Jurkat, Clone E6-1 (cell line): ENCODE measurements around the gene KHK.
"Not testable (repeated sequence)": the region's sequence is repeated elsewhere in the genome, so short reads cannot be mapped to it uniquely, and the experiment has no call there.

ENCODE experiments used
- DNase-seq: peaks from one replicate; pipeline ENCODE4 v3.0.0-alpha.2; 2011; ENCODE audit warnings: low read depth, low spot score
- H3K4me3 ChIP-seq: 2 replicates; pipeline ENCODE4 v1.5.1; 2011; ENCODE audit warnings: mild to moderate bottlenecking, low read length, control low read depth, moderate library complexity

The KHK gene

DNA sequence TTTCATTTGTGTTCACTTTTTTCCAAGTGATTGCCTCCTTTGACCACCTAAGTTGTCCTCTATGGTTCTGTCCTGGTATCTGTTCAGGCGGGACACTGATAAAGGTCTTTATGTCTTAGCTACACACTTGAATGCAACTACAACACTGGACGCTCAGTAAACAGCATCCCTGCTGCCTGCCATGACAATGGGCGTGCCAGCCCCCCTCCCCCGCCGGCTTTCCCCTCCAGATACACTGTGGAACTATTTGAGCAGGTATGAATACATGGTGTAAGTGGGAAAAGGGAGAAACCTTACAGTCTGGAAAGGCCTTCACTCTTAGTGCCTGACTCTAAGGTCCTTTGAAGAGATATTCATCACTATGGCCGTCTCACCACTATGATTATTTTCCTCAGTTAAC is 29.4 kb upstream of the KHK start:
- DNase-seq = no peak
- no peak overlapping the region for H3K4me3 ChIP-seq

DNA sequence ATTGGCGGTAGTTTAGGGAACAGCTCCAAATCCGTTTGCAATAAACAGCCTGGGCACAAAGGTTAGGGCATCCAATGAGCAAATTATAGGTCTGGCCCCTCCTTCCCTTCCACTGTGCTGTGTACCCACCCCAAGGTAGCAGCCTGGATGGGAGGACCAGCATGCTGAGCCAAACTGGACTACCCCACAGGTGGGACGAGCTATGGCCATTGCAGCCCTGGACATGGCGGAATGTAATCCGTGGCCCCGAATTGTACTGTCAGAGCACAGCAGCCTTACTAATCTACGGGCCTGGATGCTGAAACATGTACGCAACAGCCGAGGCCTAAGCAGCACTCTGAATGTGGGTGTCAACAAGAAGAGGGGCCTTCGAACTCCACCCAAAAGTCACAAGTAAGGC is 28.4 kb upstream of the KHK start:
- DNase-seq = no peak
- H3K4me3 ChIP-seq = no peak overlapping the region

DNA sequence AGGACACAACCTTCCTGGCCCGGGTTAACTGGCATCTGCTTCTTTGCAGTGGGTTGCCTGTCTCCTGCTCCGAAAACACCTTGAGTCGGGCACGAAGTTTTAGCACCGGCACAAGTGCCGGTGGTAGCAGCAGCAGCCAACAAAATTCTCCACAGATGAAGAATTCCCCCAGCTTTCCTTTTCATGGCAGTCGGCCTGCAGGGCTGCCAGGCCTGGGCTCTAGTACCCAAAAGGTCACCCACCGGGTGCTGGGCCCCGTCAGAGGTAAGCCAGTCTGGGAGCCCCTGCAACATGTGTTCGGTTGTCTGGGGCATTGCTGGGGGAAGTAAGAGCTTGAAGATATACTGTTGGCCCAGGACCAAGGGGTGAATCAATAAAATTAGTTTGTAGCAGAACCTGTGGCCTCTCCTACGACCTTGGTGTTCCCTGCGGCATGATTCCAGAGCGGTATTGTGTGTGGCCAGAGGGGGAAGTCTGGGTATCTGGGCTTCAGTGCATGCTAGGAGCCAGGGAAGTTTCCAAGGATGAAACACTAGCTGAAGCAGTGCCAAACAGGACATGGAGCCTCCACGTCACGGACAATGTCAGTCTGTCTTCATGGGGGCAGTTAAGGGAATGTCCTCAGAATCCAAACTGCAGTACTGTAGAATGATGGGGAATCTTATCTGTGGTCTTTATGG is 27.3 kb upstream of the KHK start:
- DNase-seq = no peak
- no peak overlapping the region for H3K4me3 ChIP-seq

DNA sequence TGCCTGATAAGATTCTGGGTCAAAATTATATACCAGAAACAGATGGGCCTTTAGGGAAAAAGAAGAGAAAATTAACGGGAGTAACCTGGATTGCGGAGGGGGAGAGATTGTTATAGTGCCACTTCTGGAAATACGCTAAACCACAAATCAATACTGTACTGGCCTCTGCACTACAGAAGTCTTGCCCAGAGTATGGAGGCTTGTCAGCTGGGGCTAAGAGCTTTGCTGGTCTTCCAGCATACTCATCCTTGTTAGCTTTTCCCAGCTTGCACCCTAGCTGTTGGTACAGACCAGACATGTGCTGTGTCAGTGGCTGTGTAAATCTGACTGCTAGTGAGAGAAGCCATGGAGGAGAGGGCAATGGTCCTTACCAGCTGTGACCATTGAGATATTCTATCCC is 26.2 kb upstream of the KHK start:
- no peak for DNase-seq
- H3K4me3 ChIP-seq = no peak overlapping the region

DNA sequence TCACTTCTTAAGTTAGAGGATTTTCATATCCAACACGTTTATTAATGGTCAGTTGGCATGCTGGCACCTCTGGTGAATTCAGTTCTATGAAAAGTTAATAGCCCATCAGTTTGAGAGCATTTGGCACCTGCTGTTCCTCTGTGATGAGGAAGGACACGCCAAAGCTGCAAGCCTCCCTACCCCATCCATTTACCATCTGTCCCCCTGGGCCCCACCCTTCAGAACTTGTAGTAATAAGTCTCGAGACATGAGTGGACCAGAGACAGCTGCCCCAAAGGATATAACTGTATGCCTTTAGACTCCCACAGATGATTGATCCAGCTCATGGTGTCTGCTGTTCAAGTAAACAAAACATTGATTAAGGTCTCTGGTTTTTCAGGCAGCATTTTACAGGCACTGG is 21.4 kb upstream of the KHK start:
- H3K4me3 ChIP-seq = no peak overlapping the region
- DNase-seq = no peak

DNA sequence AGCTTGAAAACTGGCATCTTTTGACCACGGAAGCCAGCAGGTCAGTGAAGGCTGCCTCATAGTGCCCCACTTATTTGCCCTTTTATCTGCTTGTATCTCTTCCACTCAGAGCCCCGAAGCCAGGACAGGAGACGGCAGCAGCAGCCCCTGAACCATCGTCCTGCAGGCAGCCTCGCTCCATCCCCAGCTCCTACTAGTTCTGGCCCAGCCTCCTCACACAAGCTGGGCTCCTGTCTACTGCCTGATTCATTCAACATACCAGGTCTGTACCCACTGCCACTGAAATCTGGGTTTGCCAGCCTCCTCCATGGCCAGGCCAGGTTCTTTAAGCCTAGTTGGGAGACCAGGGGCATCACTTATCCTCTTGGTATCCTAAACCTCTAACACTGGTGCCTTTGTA is 19.2 kb upstream of the KHK start:
- H3K4me3 ChIP-seq = no peak overlapping the region
- no peak for DNase-seq

DNA sequence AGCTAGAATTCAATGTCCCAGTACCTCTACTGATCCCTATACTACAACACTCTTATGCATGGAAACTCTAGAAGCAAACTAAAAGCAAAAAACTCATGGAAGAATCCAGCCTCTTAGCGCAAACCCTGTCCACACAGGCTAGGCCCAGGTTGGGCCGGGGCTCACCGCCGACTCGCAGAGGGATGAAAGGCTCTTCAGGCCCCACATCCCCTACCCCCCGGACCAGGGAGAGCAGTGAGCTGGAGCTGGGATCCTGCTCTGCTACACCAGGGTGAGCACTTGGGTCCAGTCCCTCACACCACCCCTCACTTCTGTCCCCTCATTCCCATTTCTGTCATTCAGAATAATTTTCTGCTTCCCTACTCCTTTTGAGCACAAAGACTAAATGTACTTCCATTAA is 17.1 kb upstream of the KHK start:
- no peak for DNase-seq
- H3K4me3 ChIP-seq = no peak overlapping the region

DNA sequence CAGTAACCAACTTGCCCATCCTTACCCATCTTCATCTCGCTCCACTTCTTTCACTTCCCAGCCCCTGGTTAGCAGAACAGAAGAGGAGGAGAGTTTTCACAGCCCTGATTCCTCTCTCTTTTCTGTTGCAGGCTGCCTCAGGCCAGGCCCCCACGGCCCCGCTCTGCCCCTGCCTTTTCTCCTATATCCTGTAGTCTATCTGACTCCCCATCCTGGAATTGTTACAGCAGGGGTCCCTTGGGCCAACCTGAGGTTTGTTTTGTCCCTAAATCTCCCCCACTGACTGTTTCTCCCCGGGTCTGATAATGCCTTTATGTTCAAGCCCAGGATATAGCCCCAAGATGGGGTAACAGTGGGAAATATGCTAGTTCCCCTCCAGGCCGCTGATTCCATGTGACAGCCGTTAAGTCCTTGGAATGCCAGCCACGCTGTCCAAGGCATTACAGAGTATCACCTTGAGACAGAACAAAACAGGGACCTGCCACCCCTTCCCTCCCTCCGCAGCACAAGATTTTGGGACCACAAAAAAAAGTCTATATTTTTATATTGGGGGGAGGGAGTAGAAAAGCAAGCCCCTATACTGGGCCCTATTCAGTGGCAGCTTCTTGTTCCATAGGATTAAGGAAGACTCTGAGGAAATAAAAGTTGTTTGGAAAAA is 16.5 kb upstream of the KHK start:
- no peak for DNase-seq
- H3K4me3 ChIP-seq = peak overlapping the region; percentile 97

DNA sequence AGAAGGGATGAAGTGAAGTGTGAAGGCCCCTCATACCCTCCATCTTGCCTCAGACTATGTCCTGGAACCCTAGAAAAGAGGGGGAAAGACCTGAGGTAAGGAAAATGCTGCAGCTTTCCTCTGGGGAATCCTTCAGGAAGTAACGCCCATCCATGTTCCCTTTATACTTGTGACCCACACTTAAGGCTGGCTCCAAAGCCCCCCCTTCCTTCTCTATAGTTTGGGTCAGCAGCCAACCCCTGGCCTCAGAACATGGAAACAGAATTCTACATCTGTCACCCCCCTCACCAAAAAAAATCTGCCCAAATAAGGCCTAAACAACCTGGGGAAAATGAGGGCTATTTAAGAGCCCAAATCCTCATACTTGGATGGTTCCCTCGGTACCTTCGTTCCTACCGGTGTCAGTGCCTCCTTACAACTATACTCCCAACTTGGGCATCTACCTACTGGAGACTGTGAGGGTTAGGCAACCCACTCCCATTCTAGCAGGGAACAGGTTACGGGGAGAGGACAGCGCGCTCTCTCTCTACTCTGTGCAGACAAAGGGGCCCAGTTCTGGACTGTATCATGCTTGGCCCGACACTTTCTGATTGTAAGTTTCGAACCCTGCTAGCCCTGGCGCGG is 15.8 kb upstream of the KHK start:
- no peak for DNase-seq
- H3K4me3 ChIP-seq = peak overlapping the region; percentile 97

DNA sequence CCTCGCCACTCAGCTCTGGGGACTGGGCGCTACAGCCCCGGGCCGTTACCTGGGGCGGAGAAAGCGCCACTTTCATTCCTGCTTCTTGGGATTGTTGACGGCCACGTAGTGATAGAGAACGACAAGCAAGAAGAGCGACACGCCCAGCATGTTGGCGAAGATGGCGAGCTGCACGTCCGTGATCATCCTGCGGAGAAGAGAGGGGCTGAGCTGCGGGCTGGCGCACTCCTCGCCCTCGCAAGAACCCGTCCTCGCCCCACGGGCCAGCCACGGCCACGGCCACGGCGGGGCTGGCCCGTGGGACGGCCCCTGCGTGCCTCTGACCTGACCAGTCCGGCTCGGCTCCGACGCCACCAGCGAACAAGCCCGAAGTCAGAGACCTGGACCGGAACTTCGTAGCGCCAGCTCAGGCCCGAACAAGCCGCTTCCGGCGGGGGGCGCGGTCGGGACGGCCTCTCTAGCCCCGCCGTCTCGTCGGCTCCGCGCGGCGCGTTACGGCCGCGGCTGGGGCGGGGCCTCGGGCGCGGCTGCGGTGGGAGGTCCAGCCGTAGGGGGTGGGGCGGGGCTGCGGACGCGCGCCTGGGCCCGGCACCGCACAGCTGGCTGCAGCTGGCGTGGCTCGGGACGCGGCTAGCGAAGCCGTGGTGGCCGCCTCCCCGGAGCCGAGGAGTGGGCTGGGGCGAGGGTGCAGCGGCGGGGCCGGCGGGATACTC is 15.1 kb upstream of the KHK start, which contains the start of gene OST4:
TSS of gene OST4 (minus strand) at position 378 of the 713 bp plus-strand sequence.
- peak within 1 kb of the TSS; percentile 97 for H3K4me3 ChIP-seq

DNA sequence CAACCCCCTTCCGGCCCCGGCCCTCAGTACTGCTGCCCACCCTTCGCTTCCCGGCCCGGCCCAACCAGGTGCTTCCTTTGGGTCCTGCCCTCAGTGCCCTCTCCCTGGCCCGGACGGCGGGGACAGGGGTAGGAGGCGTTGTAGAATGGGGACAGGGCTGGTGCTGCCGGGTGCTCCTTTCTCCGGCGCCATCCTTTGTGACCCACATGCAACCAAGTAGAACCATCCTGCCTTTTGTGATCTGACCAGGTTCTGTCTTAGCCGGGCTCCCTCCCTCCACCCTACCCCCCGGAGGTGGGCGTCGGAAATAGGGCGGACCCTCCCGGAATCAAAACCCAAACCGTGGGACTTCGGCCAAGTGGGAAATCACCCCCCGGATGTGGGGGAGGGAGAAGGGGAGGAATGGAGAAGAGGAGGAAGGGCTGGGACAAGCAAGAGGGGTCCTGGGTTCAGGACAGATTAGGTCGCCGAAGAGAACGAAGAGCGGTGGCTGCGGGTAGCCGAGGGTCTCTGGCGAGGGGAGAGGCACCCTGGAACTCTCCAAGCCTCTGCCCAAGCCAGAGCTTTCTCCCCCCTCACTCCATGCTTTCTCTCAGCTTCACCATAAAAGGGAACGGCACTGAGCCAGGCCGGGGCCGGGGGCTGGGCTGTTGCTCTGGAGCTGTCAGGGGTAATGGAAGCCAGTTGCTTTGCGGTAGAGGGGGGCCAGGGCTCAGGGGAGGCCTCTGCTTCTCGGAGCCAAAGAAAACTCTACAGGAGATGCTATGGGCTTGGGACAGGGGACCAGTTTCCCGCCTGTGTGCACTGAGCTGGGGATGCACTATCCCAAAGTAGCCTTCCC is 14.4 kb upstream of the KHK start:
- no peak for DNase-seq
- H3K4me3 ChIP-seq = peak overlapping the region; percentile 97

More for the DNA sequence above, 15.1 kb upstream of the KHK start, which contains the start of gene OST4:
- peak; percentile 71 for DNase-seq

DNA sequence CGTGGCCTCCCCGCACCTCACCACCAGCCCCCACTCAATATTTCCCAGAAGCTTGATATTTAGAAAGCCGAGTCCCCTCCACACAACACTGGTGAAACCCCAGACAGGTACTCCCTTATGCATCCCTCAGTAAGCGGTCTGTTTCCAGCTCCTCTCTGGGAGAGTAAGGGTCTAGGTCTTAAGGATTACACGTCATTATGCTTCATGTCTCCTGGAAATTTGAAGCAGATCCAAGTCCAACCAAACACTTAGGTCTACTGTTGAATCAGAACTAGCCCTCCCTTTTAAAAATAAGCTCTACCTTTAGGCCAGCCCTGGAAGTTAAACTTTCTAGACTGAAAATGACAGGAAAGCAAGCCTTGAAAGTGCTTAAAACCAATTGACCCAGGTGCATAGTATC is 13.7 kb upstream of the KHK start:
- no peak overlapping the region for H3K4me3 ChIP-seq
- DNase-seq = no peak

DNA sequence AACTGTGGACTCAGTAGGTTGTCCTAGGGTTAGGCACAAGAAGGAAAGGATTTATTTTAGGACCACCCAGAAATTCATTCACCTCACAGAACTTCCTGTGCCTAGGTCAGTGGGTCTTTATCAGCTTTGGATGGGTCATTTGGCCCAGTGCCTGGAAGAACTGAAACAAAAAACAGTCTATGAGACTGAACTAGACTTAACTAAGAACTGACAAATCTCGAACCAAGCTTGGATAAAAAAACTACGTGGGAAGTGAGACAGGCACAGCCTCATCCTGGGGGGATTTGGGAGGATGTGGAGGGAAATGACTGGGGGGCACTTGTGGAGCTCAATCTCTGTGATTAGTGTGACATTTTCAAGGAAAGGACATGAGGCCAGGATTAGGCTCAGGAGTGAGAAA is 12.8 kb upstream of the KHK start:
- H3K4me3 ChIP-seq = no peak overlapping the region
- no peak for DNase-seq

DNA sequence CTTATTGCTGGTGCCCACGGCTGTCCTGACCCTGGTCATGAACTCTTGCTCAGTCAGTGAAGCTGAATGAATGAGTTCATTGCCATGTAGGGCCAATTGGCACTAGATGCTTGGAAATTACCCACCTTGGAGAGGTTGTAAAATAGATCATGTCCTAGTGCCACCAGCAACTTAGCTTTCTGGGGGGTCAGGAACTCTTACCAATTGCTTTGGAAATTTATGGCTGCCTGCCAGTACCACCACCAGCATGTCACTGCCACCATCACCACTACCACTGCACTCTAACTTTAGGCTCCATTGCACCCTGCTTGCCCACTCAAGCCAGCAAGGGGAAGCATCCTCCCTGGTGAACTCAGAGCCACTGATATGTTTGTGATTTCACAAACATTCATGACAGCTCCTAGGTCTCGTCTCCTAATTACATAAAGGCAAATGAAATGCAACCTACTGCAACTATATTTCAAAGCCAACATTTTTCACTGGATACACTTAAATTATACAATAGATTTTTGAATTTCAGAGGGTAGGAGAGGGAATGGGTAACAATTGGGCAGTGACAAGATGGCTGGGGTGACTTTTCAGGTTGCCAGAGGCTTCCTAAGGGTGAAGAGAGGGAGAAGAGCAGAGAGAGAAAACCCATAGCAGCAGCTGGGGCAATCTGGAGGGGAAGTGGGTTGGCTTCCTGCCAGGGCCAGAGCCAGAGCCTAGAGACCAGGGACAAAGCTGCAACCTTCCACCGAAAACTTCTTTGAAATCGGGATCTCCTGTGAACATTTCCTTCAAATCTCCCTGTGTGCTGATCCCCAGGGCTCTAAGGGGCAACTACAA is 11.6 kb upstream of the KHK start:
- peak overlapping the region; percentile 2; the same call in 1 of the 2 replicates for H3K4me3 ChIP-seq
- peak; percentile 85 for DNase-seq

DNA sequence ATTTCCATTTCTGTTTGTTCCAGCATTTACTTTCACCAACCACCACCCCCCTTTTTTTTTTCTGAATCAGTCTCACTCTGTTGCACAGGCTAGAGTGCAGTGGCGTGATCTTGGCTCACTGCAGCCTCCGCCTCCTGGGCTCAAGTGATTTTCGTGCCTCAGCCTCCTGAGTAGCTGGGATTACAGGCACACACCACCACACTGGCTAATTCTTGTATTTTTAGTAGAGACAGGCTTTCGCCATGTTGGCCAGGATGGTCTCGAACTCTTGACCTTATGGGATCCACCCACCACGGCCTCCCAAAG is 11.1 kb upstream of the KHK start:
- H3K4me3 ChIP-seq, DNase-seq: not testable (repeated sequence)

DNA sequence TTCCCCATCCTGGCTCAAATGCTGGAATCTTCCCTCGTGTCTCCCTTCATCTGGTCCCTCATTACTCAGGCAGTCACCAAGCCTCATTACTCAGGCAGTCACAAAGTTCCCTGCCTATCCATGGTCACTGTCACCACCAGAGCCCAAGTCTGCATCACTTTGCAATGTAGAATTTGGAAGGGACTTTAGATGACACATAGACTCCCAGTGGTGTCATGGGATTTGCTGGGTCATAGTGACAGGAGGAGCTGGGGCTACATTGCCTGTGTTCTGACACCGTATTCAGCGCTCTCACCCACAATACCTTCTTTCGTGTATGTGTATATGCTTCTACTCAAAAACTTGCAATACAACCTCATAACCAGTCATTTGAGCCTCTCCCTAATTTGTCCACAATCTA is 10.2 kb upstream of the KHK start:
- H3K4me3 ChIP-seq = no peak overlapping the region
- DNase-seq = no peak

DNA sequence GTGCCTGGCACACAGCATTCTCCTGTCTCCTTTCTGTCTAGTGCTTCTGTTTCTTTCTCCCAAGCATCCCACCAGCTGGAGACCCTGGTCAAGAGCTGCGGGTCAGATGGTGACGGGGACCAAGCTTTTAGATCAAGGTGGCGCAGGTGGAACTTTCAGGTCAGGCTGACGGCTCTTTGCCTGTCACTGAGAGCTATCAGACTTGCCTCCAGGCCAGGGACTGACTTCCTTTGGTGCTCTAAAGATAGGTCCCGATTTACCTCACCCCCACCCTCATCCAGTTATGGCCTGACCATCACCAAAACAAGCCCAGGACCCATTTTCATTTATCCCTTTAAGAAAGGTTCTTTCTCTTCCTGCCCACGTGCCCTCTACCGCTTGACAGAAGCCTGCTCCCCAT is 9.3 kb upstream of the KHK start:
- no peak for DNase-seq
- no peak overlapping the region for H3K4me3 ChIP-seq
